SK-N-SH (cell line): ENCODE data around the gene BRICD5.

Source experiments
- EP300 ChIP-seq, 2 experiments: IDR thresholded peaks; 2 replicates each; pipeline versions ENCODE4 v1.4.0 to v1.6.1; 2012; ENCODE audit warnings: borderline replicate concordance in 1 of 2, low read depth in 1 of 2, low read length in 1 of 2
- EZH2phosphoT487 ChIP-seq: fragments of 200-600 bp; sonication (generic); IDR thresholded peaks from 2 replicates; pipeline ENCODE4 v1.6.1; 2017; ENCODE audit warnings: low read depth, mixed run types, mild to moderate bottlenecking, antibody characterized with exemption, moderate library complexity, borderline replicate concordance
- FOXJ3 ChIP-seq: sonication (generic); formaldehyde crosslinking; IDR thresholded peaks from 2 replicates; pipeline ENCODE4 v1.5.1; 2020; ENCODE audit warnings: mild to moderate bottlenecking, missing genetic modification reagents
- MXI1 ChIP-seq: IDR thresholded peaks from 2 replicates; pipeline ENCODE4 v1.6.1; 2012; ENCODE audit warnings: mild to moderate bottlenecking, low read depth, low read length, improper control_type of control experiment
- NFIC ChIP-seq: IDR thresholded peaks from 2 replicates; pipeline ENCODE4 v1.4.0; 2012; ENCODE audit warnings: borderline replicate concordance
- POLR2AphosphoS5 ChIP-seq: IDR thresholded peaks from 2 replicates; pipeline ENCODE4 v1.6.1; 2012; ENCODE audit warnings: low read depth, low read length
- RFX5 ChIP-seq: IDR thresholded peaks from 2 replicates; pipeline ENCODE4 v1.6.1; 2012; ENCODE audit warnings: mild to moderate bottlenecking, improper control_type of control experiment, low read length
- SMC3 ChIP-seq: IDR thresholded peaks from 2 replicates; pipeline ENCODE4 v1.6.1; 2012; ENCODE audit warnings: low read depth, low read length, improper control_type of control experiment
- YY1 ChIP-seq: IDR thresholded peaks from 2 replicates; pipeline ENCODE4 v1.4.0; 2012; ENCODE audit warnings: low read depth, mild to moderate bottlenecking
- TF ChIP-seq, protein P1 (sequence below): fragments of 200-600 bp; sonication (generic); IDR thresholded peaks from 2 replicates; pipeline ENCODE4 v1.6.1; 2017; ENCODE audit warnings: antibody characterized with exemption, mild to moderate bottlenecking, moderate library complexity

- TF ChIP-seq, protein P1, sequence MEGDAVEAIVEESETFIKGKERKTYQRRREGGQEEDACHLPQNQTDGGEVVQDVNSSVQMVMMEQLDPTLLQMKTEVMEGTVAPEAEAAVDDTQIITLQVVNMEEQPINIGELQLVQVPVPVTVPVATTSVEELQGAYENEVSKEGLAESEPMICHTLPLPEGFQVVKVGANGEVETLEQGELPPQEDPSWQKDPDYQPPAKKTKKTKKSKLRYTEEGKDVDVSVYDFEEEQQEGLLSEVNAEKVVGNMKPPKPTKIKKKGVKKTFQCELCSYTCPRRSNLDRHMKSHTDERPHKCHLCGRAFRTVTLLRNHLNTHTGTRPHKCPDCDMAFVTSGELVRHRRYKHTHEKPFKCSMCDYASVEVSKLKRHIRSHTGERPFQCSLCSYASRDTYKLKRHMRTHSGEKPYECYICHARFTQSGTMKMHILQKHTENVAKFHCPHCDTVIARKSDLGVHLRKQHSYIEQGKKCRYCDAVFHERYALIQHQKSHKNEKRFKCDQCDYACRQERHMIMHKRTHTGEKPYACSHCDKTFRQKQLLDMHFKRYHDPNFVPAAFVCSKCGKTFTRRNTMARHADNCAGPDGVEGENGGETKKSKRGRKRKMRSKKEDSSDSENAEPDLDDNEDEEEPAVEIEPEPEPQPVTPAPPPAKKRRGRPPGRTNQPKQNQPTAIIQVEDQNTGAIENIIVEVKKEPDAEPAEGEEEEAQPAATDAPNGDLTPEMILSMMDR, result no peak
- TF ChIP-seq POLR2AphosphoS5 (no peak), YY1 (no peak), MXI1 (no peak), EZH2phosphoT487 (no peak), EP300 (IDR thresholded peaks at IDR 0.05; ENCODE audit: borderline replicate concordance in 1 of 2, low read depth in 1 of 2, low read length in 1 of 2) (no peak), NFIC (no peak), FOXJ3 (CRISPR knock-in tag) (no peak), RFX5 (no peak), SMC3 (no peak)
Measured at GRCh38 chr16:2175454-2175853, 35.2 kb downstream of the BRICD5 start.
